ENCODE data around the gene MTERF2.

GRCh38 chr12:106934277-106934676, 52.7 kb downstream of the MTERF2 start:
- TF ChIP-seq CTCF (IDR thresholded peaks at IDR 0.05) (no peak), POLR2A (IDR thresholded peaks at IDR 0.05) (no peak)
